Neural progenitor cell (in vitro differentiated cells): ENCODE data around the gene LRRC8D. TPM values are rescaled to one million over a fixed set of nuclear protein-coding genes. Genes with fewer than 3 reads are reported as not detected.
"Not testable (repeated sequence)": the region's sequence is repeated elsewhere in the genome, so short reads cannot be mapped to it uniquely, and the experiment has no call there.

Experiments used
- DNase-seq: peaks from one replicate; pipeline ENCODE4 v3.0.0-alpha.2; 2016; ENCODE audit warnings: low spot score
- H2AFZ ChIP-seq: fragments of 200-600 bp; sonication (generic); replicated peaks from 2 replicates; pipeline ENCODE4 v1.6.1; 2016; ENCODE audit warnings: antibody characterized with exemption
- H3F3A ChIP-seq: fragments of 200-600 bp; sonication (generic); 2 replicates; pipeline ENCODE4 v1.6.1; 2016; ENCODE audit warnings: antibody characterized with exemption, low read depth
- H3K27ac ChIP-seq: fragments of 200-600 bp; sonication (generic); 2 replicates; pipeline ENCODE4 v1.5.1; 2016; ENCODE audit warnings: mild to moderate bottlenecking
- H3K27me3 ChIP-seq: fragments of 200-600 bp; sonication (generic); 2 replicates; pipeline ENCODE4 v1.6.1; 2016; ENCODE audit warnings: mild to moderate bottlenecking, moderate library complexity
- H3K36me3 ChIP-seq: fragments of 200-600 bp; sonication (generic); 2 replicates; pipeline ENCODE4 v1.5.1; 2016
- H3K4me1 ChIP-seq: fragments of 200-600 bp; sonication (generic); 2 replicates; pipeline ENCODE4 v1.6.1; 2016; ENCODE audit warnings: mixed run types
- H3K4me2 ChIP-seq: fragments of 200-600 bp; sonication (generic); 2 replicates; pipeline ENCODE4 v1.6.1; 2016
- H3K4me3 ChIP-seq: fragments of 200-600 bp; sonication (generic); 2 replicates; pipeline ENCODE4 v1.5.1; 2016
- H3K79me2 ChIP-seq: fragments of 200-600 bp; sonication (generic); 2 replicates; pipeline ENCODE4 v1.6.1; 2016; ENCODE audit warnings: low read depth
- H3K9ac ChIP-seq: fragments of 200-600 bp; sonication (generic); 2 replicates; pipeline ENCODE4 v1.6.1; 2016
- H3K9me3 ChIP-seq: fragments of 200-600 bp; sonication (generic); 2 replicates; pipeline ENCODE4 v1.5.1; 2016; ENCODE audit warnings: low read depth
- H4K20me1 ChIP-seq: fragments of 200-600 bp; sonication (generic); 2 replicates; pipeline ENCODE4 v1.6.1; 2016; ENCODE audit warnings: low read depth
- H3K27ac Mint-ChIP-seq: 3 replicates; pipeline ENCODE4 v1.8.0; 2021; ENCODE audit warnings: mixed read lengths
- H3K27me3 Mint-ChIP-seq: 2 replicates; pipeline ENCODE4 v1.8.0; 2022; ENCODE audit warnings: low read depth, mild to moderate bottlenecking, inconsistent platforms, moderate library complexity, mixed read lengths; ENCODE audit not compliant: insufficient read depth
- H3K36me3 Mint-ChIP-seq: 3 replicates; pipeline ENCODE4 v1.8.0; 2021; ENCODE audit warnings: mixed read lengths
- H3K4me1 Mint-ChIP-seq: 3 replicates; pipeline ENCODE4 v1.8.0; 2021; ENCODE audit warnings: mixed read lengths
- H3K4me3 Mint-ChIP-seq: 3 replicates; pipeline ENCODE4 v1.8.0; 2021; ENCODE audit warnings: mild to moderate bottlenecking, moderate library complexity, mixed read lengths
- H3K9me3 Mint-ChIP-seq: 3 replicates; pipeline ENCODE4 v1.8.0; 2020; ENCODE audit warnings: mixed read lengths
- CTCF ChIP-seq: fragments of 200-600 bp; sonication (generic); IDR thresholded peaks from 2 replicates; pipeline ENCODE4 v1.5.1; 2017; ENCODE audit warnings: antibody characterized with exemption, mild to moderate bottlenecking
- EZH2 ChIP-seq: fragments of 200-600 bp; sonication (generic); IDR thresholded peaks from 2 replicates; pipeline ENCODE4 v1.6.1; 2017; ENCODE audit warnings: antibody characterized with exemption, mild to moderate bottlenecking, moderate library complexity
- EZH2phosphoT487 ChIP-seq: fragments of 200-600 bp; sonication (generic); IDR thresholded peaks from 2 replicates; pipeline ENCODE4 v1.6.1; 2017; ENCODE audit warnings: antibody characterized with exemption
- total RNA-seq: library from RNA; depleted of rRNA; stranded (reverse); fragments of >200 nt; gene quantifications from 2 replicates; pipeline ENCODE4 v1.2.3, GENCODE V29; 2015; ENCODE audit warnings: low replicate concordance

Gene LRRC8D
- 32.6 and 55.7 TPM in 2 replicates for total RNA-seq

- peaks cover 66% of the 10 kb centered on the region for H3K79me2 ChIP-seq
- Mint-ChIP-seq H3K9me3 (no peaks in the 10 kb centered on the region), H3K27me3 (peaks cover 2% of the 10 kb centered on the region), H3K27ac (no peak within 1 kb of the TSS), H3K4me3 (peak within 1 kb of the TSS; percentile 94), H3K4me1 (peaks cover 19% of the 10 kb centered on the region), H3K36me3 (peaks cover 15% of the 10 kb centered on the region)
- H3K27me3 ChIP-seq, result peaks cover 7% of the 10 kb centered on the region
- peak; percentile 95 for DNase-seq
- peak within 1 kb of the TSS; percentile 93 for H2AFZ ChIP-seq
- peak within 1 kb of the TSS; percentile 90 for H3K4me3 ChIP-seq
- peaks cover 20% of the 10 kb centered on the region for H3K4me1 ChIP-seq
- H3K27ac ChIP-seq, result peak within 1 kb of the TSS; percentile 79
- peak within 1 kb of the TSS; percentile 93 for H3K4me2 ChIP-seq
- H3K9me3 ChIP-seq, result no peaks in the 10 kb centered on the region
- peaks cover 11% of the 10 kb centered on the region for H3F3A ChIP-seq
- TF ChIP-seq EZH2, result no peak
- TF ChIP-seq EZH2phosphoT487, result no peak
- no peak for TF ChIP-seq CTCF
- peaks cover 37% of the 10 kb centered on the region for H4K20me1 ChIP-seq
- H3K36me3 ChIP-seq, result no peaks in the 10 kb centered on the region
- peak within 1 kb of the TSS; percentile 75 for H3K9ac ChIP-seq
Measured at GRCh38 chr1:89820422-89821321, at the start of gene LRRC8D. Gene LRRC8D, plus strand, starts transcription at chr1:89821032. Its CDS starts 112,037 bp downstream, at chr1:89933069.

- H3K4me2 ChIP-seq, result no peak overlapping the region
- Mint-ChIP-seq H3K27ac (no peak overlapping the region), H3K4me3 (no peak overlapping the region), H3K27me3 (peaks cover 3% of the 10 kb centered on the region), H3K4me1 (peaks cover 4% of the 10 kb centered on the region), H3K9me3 (no peaks in the 10 kb centered on the region), H3K36me3 (no peaks in the 10 kb centered on the region)
- no peaks in the 10 kb centered on the region for H3K27me3 ChIP-seq
- H3K36me3 ChIP-seq, result no peaks in the 10 kb centered on the region
- H3K4me3 ChIP-seq, result no peak overlapping the region
- H3K27ac ChIP-seq, result no peak overlapping the region
- no peaks in the 10 kb centered on the region for H3K9me3 ChIP-seq
- TF ChIP-seq EZH2phosphoT487, result no peak
- no peak for TF ChIP-seq EZH2
- no peak for TF ChIP-seq CTCF
- no peaks in the 10 kb centered on the region for H4K20me1 ChIP-seq
- H3K4me1 ChIP-seq, result no peaks in the 10 kb centered on the region
- no peak overlapping the region for H2AFZ ChIP-seq
- H3K79me2 ChIP-seq, result no peaks in the 10 kb centered on the region
- no peak for DNase-seq
- H3F3A ChIP-seq, result no peaks in the 10 kb centered on the region
- H3K9ac ChIP-seq, result no peak overlapping the region
Measured at GRCh38 chr1:89771991-89772560, 48.8 kb upstream of the LRRC8D start.

GRCh38 chr1:89776104-89776503, 44.7 kb upstream of the LRRC8D start:
- DNase-seq, H3K27ac Mint-ChIP-seq, H3K9ac ChIP-seq, H3K27me3 ChIP-seq, H3K4me2 ChIP-seq, H3K9me3 Mint-ChIP-seq, H3K4me1 ChIP-seq, H3F3A ChIP-seq, H3K27me3 Mint-ChIP-seq, H3K4me3 Mint-ChIP-seq, H3K79me2 ChIP-seq, H3K27ac ChIP-seq, H2AFZ ChIP-seq, H3K36me3 Mint-ChIP-seq, H3K4me1 Mint-ChIP-seq, H3K36me3 ChIP-seq, H3K9me3 ChIP-seq, H4K20me1 ChIP-seq, H3K4me3 ChIP-seq: not testable (repeated sequence)

GRCh38 chr1:89777271-89777670, 43.6 kb upstream of the LRRC8D start:
- H3K27ac Mint-ChIP-seq, result not testable (repeated sequence)

More at GRCh38 chr1:89777271-89777670, 43.6 kb upstream of the LRRC8D start:
- H3K36me3 Mint-ChIP-seq, H4K20me1 ChIP-seq, H3K4me2 ChIP-seq, H3K4me3 ChIP-seq, H3K27me3 ChIP-seq, H3K9me3 ChIP-seq, H3K4me1 ChIP-seq, H3K27ac ChIP-seq, H3K27me3 Mint-ChIP-seq, H2AFZ ChIP-seq, H3F3A ChIP-seq, H3K79me2 ChIP-seq, DNase-seq, H3K9me3 Mint-ChIP-seq, H3K4me1 Mint-ChIP-seq, H3K9ac ChIP-seq, H3K36me3 ChIP-seq, H3K4me3 Mint-ChIP-seq: not testable (repeated sequence)
